Mucosa of stomach (tissue), 1 donor: ENCODE results near the gene DRD5.
"Not testable (repeated sequence)": the region's sequence is repeated elsewhere in the genome, so short reads cannot be mapped to it uniquely, and the experiment has no call there.

Experiments
- H3K27me3 ChIP-seq: one replicate; pipeline ENCODE4 v1.7.0; 2013; ENCODE audit warnings: mild to moderate bottlenecking, low read length; ENCODE audit not compliant: control insufficient read depth, insufficient read depth
- H3K36me3 ChIP-seq: one replicate; pipeline ENCODE4 v1.7.0; 2013; ENCODE audit warnings: low read length; ENCODE audit not compliant: control insufficient read depth, insufficient read depth
- H3K4me1 ChIP-seq: one replicate; pipeline ENCODE4 v1.7.0; 2013; ENCODE audit warnings: mild to moderate bottlenecking, low read length; ENCODE audit not compliant: control insufficient read depth, insufficient read depth
- H3K4me3 ChIP-seq: one replicate; pipeline ENCODE4 v1.7.0; 2013; ENCODE audit warnings: low read length
- H3K9ac ChIP-seq: one replicate; pipeline ENCODE4 v1.7.0; 2013; ENCODE audit warnings: mild to moderate bottlenecking, low read length, moderate library complexity
- H3K9me3 ChIP-seq: one replicate; pipeline ENCODE4 v1.7.0; 2013; ENCODE audit warnings: mild to moderate bottlenecking, low read length, moderate library complexity; ENCODE audit not compliant: control insufficient read depth
- donor health status: Pancreatic carcinoma.

Gene DRD5

GRCh38 chr4:9781343-9782135 lies at the start of gene DRD5:
Gene DRD5, plus strand, starts transcription at chr4:9781634. Its CDS starts 396 bp downstream, at chr4:9782030.
- no peaks in the 10 kb centered on the region for H3K36me3 ChIP-seq
- H3K4me3 ChIP-seq, result no peak within 1 kb of the TSS
- peaks cover 20% of the 10 kb centered on the region for H3K27me3 ChIP-seq
- no peaks in the 10 kb centered on the region for H3K9me3 ChIP-seq
- no peak within 1 kb of the TSS for H3K9ac ChIP-seq
- H3K4me1 ChIP-seq, result no peaks in the 10 kb centered on the region

GRCh38 chr4:9732256-9732655 lies 49.2 kb upstream of the DRD5 start:
- not testable (repeated sequence) for H3K9ac ChIP-seq, H3K4me1 ChIP-seq, H3K9me3 ChIP-seq, H3K27me3 ChIP-seq, H3K4me3 ChIP-seq, H3K36me3 ChIP-seq

GRCh38 chr4:9735515-9735914 lies 45.9 kb upstream of the DRD5 start:
- H3K36me3 ChIP-seq, result no peaks in the 10 kb centered on the region
- H3K27me3 ChIP-seq, result no peaks in the 10 kb centered on the region
- H3K9me3 ChIP-seq, result no peaks in the 10 kb centered on the region
- H3K9ac ChIP-seq, result no peak overlapping the region
- H3K4me1 ChIP-seq, result no peaks in the 10 kb centered on the region
- no peak overlapping the region for H3K4me3 ChIP-seq

- not testable (repeated sequence) for H3K4me3 ChIP-seq, H3K27me3 ChIP-seq, H3K9ac ChIP-seq, H3K4me1 ChIP-seq, H3K9me3 ChIP-seq, H3K36me3 ChIP-seq
These were observed 44.2 kb upstream of the DRD5 start for GRCh38 chr4:9737280-9737679.

GRCh38 chr4:9743789-9744188 lies 37.6 kb upstream of the DRD5 start:
- not testable (repeated sequence) for H3K27me3 ChIP-seq, H3K9me3 ChIP-seq

GRCh38 chr4:9745782-9746181 lies 35.7 kb upstream of the DRD5 start:
- H3K27me3 ChIP-seq, result no peaks in the 10 kb centered on the region
- H3K4me1 ChIP-seq, result no peaks in the 10 kb centered on the region
- H3K4me3 ChIP-seq, result no peak overlapping the region
- H3K9me3 ChIP-seq, result no peaks in the 10 kb centered on the region
- H3K36me3 ChIP-seq, result no peaks in the 10 kb centered on the region
- no peak overlapping the region for H3K9ac ChIP-seq

More at GRCh38 chr4:9743789-9744188, 37.6 kb upstream of the DRD5 start:
- not testable (repeated sequence) for H3K4me1 ChIP-seq, H3K4me3 ChIP-seq, H3K9ac ChIP-seq, H3K36me3 ChIP-seq

- Histone ChIP-seq H3K9ac (no peak overlapping the region), H3K9me3 (no peaks in the 10 kb centered on the region), H3K36me3 (no peaks in the 10 kb centered on the region), H3K27me3 (no peaks in the 10 kb centered on the region), H3K4me1 (no peaks in the 10 kb centered on the region), H3K4me3 (no peak overlapping the region)
These were observed 22.7 kb upstream of the DRD5 start for GRCh38 chr4:9758641-9759317.

GRCh38 chr4:9762823-9763475 lies 18.5 kb upstream of the DRD5 start:
- H3K9ac ChIP-seq, result no peak overlapping the region
- H3K9me3 ChIP-seq, result no peaks in the 10 kb centered on the region
- H3K27me3 ChIP-seq, result no peaks in the 10 kb centered on the region
- no peaks in the 10 kb centered on the region for H3K4me1 ChIP-seq
- no peak overlapping the region for H3K4me3 ChIP-seq
- H3K36me3 ChIP-seq, result no peaks in the 10 kb centered on the region

GRCh38 chr4:9764155-9764696 lies 17.2 kb upstream of the DRD5 start:
- H3K27me3 ChIP-seq, result no peaks in the 10 kb centered on the region
- no peaks in the 10 kb centered on the region for H3K4me1 ChIP-seq
- no peak overlapping the region for H3K9ac ChIP-seq
- no peaks in the 10 kb centered on the region for H3K9me3 ChIP-seq
- H3K4me3 ChIP-seq, result no peak overlapping the region
- no peaks in the 10 kb centered on the region for H3K36me3 ChIP-seq

GRCh38 chr4:9765091-9765490 lies 16.3 kb upstream of the DRD5 start:
- H3K4me1 ChIP-seq, result no peaks in the 10 kb centered on the region
- H3K27me3 ChIP-seq, result no peaks in the 10 kb centered on the region
- H3K9ac ChIP-seq, result no peak overlapping the region
- H3K4me3 ChIP-seq, result no peak overlapping the region
- no peaks in the 10 kb centered on the region for H3K36me3 ChIP-seq
- H3K9me3 ChIP-seq, result no peaks in the 10 kb centered on the region

GRCh38 chr4:9769321-9769720 lies 12.1 kb upstream of the DRD5 start:
- Histone ChIP-seq H3K4me1 (no peaks in the 10 kb centered on the region), H3K27me3 (no peaks in the 10 kb centered on the region), H3K9ac (no peak overlapping the region)

GRCh38 chr4:9771034-9771433 lies 10.4 kb upstream of the DRD5 start:
- H3K4me1 ChIP-seq, result no peaks in the 10 kb centered on the region
- no peak overlapping the region for H3K4me3 ChIP-seq
- H3K9me3 ChIP-seq, result no peaks in the 10 kb centered on the region
- H3K27me3 ChIP-seq, result no peaks in the 10 kb centered on the region
- H3K36me3 ChIP-seq, result no peaks in the 10 kb centered on the region
- no peak overlapping the region for H3K9ac ChIP-seq

More at GRCh38 chr4:9769321-9769720, 12.1 kb upstream of the DRD5 start:
- H3K9me3 ChIP-seq, result no peaks in the 10 kb centered on the region
- no peaks in the 10 kb centered on the region for H3K36me3 ChIP-seq
- no peak overlapping the region for H3K4me3 ChIP-seq
